GM23248 (cell line): ENCODE results near the gene AP4E1. TPM values are rescaled to one million over a fixed set of nuclear protein-coding genes. Genes with fewer than 3 reads are reported as not detected.
A peak's percentile ranks its signal among the peaks of the same experiment; 100 is the strongest.

Experiments used
- DNase-seq: peaks from one replicate; pipeline ENCODE4 v3.0.0-alpha.2; 2015
- H2AFZ ChIP-seq: fragments of 200-600 bp; sonication (generic); 2 replicates; pipeline ENCODE4 v1.6.1; 2016; ENCODE audit warnings: antibody characterized with exemption
- H3F3A ChIP-seq: fragments of 200-600 bp; sonication (generic); 2 replicates; pipeline ENCODE4 v1.6.1; 2016; ENCODE audit warnings: mild to moderate bottlenecking, antibody characterized with exemption, mixed run types; ENCODE audit not compliant: insufficient read depth
- H3K27ac ChIP-seq: fragments of 200-600 bp; sonication (generic); 2 replicates; pipeline ENCODE4 v1.5.1; 2016; ENCODE audit warnings: mild to moderate bottlenecking
- H3K27me3 ChIP-seq: fragments of 200-600 bp; sonication (generic); replicated peaks from 2 replicates; pipeline ENCODE4 v1.6.1; 2016; ENCODE audit warnings: mild to moderate bottlenecking; ENCODE audit not compliant: insufficient read depth
- H3K36me3 ChIP-seq: fragments of 200-600 bp; sonication (generic); 2 replicates; pipeline ENCODE4 v1.6.1; 2016; ENCODE audit warnings: low read depth, mild to moderate bottlenecking
- H3K4me1 ChIP-seq: fragments of 200-600 bp; sonication (generic); 2 replicates; pipeline ENCODE4 v1.6.1; 2016; ENCODE audit warnings: mild to moderate bottlenecking; ENCODE audit not compliant: insufficient read depth
- H3K4me2 ChIP-seq: fragments of 200-600 bp; sonication (generic); one replicate; pipeline ENCODE4 v1.6.1; 2016; ENCODE audit warnings: mild to moderate bottlenecking; ENCODE audit not compliant: unreplicated experiment
- H3K4me3 ChIP-seq: fragments of 200-600 bp; sonication (generic); 2 replicates; pipeline ENCODE4 v1.5.1; 2016; ENCODE audit warnings: mild to moderate bottlenecking
- H3K79me2 ChIP-seq: fragments of 200-600 bp; sonication (generic); 2 replicates; pipeline ENCODE4 v1.6.1; 2016; ENCODE audit warnings: mild to moderate bottlenecking; ENCODE audit not compliant: insufficient read depth
- H3K9ac ChIP-seq: fragments of 200-600 bp; sonication (generic); 2 replicates; pipeline ENCODE4 v1.6.1; 2016; ENCODE audit warnings: mild to moderate bottlenecking
- H3K9me2 ChIP-seq: fragments of 200-600 bp; sonication (generic); 2 replicates; pipeline ENCODE4 v1.6.1; 2016; ENCODE audit warnings: mixed run types, mild to moderate bottlenecking, moderate library complexity; ENCODE audit not compliant: insufficient read depth
- H3K9me3 ChIP-seq: fragments of 200-600 bp; sonication (generic); one replicate; pipeline ENCODE4 v1.6.1; 2017; ENCODE audit warnings: low read depth
- H4K20me1 ChIP-seq: fragments of 200-600 bp; sonication (generic); 2 replicates; pipeline ENCODE4 v1.6.0; 2016; ENCODE audit not compliant: insufficient read depth
- EZH2 ChIP-seq: fragments of 200-600 bp; sonication (generic); IDR thresholded peaks from 2 replicates; pipeline ENCODE4 v1.6.1; 2018; ENCODE audit warnings: antibody characterized with exemption, mild to moderate bottlenecking; ENCODE audit not compliant: insufficient read depth, poor library complexity, severe bottlenecking
- EZH2phosphoT487 ChIP-seq: fragments of 200-600 bp; sonication (generic); IDR thresholded peaks from 2 replicates; pipeline ENCODE4 v1.6.1; 2018; ENCODE audit warnings: antibody characterized with exemption, moderate library complexity, mild to moderate bottlenecking, low read depth; ENCODE audit not compliant: insufficient read depth
- WGBS, 2 experiments: methylation state at CpG; one replicate each; pipeline ENCODE4 v1.1.6; 2015 to 2017; ENCODE audit warnings: low lambda C conversion rate in 2 of 2, low coverage in 1 of 2; ENCODE audit errors: missing lambda C conversion rate in 2 of 2; 5-methylcytosine and 5-hydroxymethylcytosine counted together
- in situ Hi-C: fragments of 300-500 bp; cut with MboI; formaldehyde crosslinking; loops from 2 replicates; pipeline ENCODE4 v1.15.0; 2020
- polyA plus RNA-seq: library from polyadenylated mRNA; unstranded; fragments of >200 nt; fragmentation: Nextera tagmentation; extraction: Ambion mirVana; gene quantifications from 2 replicates; pipeline ENCODE4 v1.2.1, GENCODE V29; 2016
- total RNA-seq: library from RNA; depleted of rRNA; stranded (reverse); fragments of >200 nt; shearing (Covaris generic); gene quantifications from 2 replicates; pipeline ENCODE4 v1.2.3, GENCODE V29; 2014

The AP4E1 gene
- total and polyA plus RNA-seq, 2 experiments from 2014 or later: 6.2 to 15.0 TPM

GRCh38 chr15:50876260-50876988 is 32.1 kb upstream of the AP4E1 start:
- Histone ChIP-seq H3K36me3 (no peaks in the 10 kb centered on the region), H3K27ac (peak overlapping the region; percentile 33; the same call in 1 of the 2 replicates), H3K9me3 (no peaks in the 10 kb centered on the region), H3K4me1 (peaks cover 31% of the 10 kb centered on the region), H3F3A (peaks cover 22% of the 10 kb centered on the region), H3K9ac (peak overlapping the region; percentile 79), H3K9me2 (no peaks in the 10 kb centered on the region), H3K4me2 (peak overlapping the region; percentile 86), H2AFZ (peak overlapping the region; percentile 96), H3K27me3 (no peaks in the 10 kb centered on the region), H3K4me3 (peak overlapping the region; percentile 65), H4K20me1 (no peaks in the 10 kb centered on the region), H3K79me2 (no peaks in the 10 kb centered on the region)
- 72% methylated on average over 19 of the region's 19 CpGs for WGBS, 2 experiments
- TF ChIP-seq EZH2: no peak
- TF ChIP-seq EZH2phosphoT487: no peak
- in situ Hi-C loops: no loop called here
- DNase-seq: no peak

GRCh38 chr15:50876989-50877360 is 31.5 kb upstream of the AP4E1 start:
- TF ChIP-seq EZH2phosphoT487: no peak
- TF ChIP-seq EZH2: no peak
- Histone ChIP-seq H2AFZ (peak overlapping the region; percentile 96), H3K27ac (peak overlapping the region; percentile 56), H3K9me2 (no peaks in the 10 kb centered on the region), H4K20me1 (no peaks in the 10 kb centered on the region), H3K9me3 (no peaks in the 10 kb centered on the region), H3F3A (peaks cover 27% of the 10 kb centered on the region), H3K9ac (peak overlapping the region; percentile 79), H3K79me2 (no peaks in the 10 kb centered on the region), H3K4me3 (peak overlapping the region; percentile 65), H3K27me3 (no peaks in the 10 kb centered on the region), H3K4me2 (peak overlapping the region; percentile 86), H3K36me3 (no peaks in the 10 kb centered on the region), H3K4me1 (peaks cover 34% of the 10 kb centered on the region)
- in situ Hi-C loops: no loop called here
- WGBS, 2 experiments: 0 to 2% methylated on average over 8 of the region's 8 CpGs
- DNase-seq: peak; percentile 87

DNA sequence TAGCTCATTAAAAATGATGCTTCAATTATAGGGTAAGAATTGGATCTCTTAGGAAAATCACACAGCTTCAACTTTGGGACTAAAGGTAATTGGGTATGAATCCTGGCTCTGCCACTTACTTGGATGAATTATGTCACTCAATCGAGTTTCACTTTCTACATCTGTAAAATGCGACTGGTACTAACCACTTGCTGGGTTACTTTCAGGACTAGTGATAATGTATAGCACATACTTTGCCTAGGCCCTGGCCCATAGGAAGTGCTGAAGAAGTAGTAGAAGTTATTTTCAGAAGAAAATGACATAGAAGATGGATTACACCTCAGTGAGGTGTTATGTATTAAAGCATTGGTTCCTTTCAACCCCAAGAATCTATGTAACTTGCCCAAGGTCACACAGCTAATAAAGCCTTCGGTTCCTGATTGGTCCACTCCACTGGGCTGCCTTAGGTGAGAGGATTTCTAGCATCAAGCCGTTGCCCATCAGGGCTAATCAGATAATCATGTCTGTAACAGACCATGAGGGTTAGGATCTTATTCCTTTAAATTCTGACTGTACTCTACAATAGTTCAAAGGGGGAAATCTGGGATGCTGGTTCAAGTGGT is 29.4 kb upstream of the AP4E1 start:
- Histone ChIP-seq H3K9me3 (no peaks in the 10 kb centered on the region), H3K4me1 (peaks cover 39% of the 10 kb centered on the region), H3K27ac (peak overlapping the region; percentile 96; the same call in 1 of the 2 replicates), H3K9ac (no peak overlapping the region), H3K27me3 (no peaks in the 10 kb centered on the region), H3F3A (peaks cover 32% of the 10 kb centered on the region), H3K9me2 (no peaks in the 10 kb centered on the region), H3K4me3 (no peak overlapping the region), H2AFZ (peak overlapping the region; percentile 25), H3K4me2 (no peak overlapping the region), H3K79me2 (no peaks in the 10 kb centered on the region), H3K36me3 (no peaks in the 10 kb centered on the region), H4K20me1 (no peaks in the 10 kb centered on the region)
- no peak for DNase-seq
- TF ChIP-seq EZH2 (no peak), EZH2phosphoT487 (no peak)
- in situ Hi-C loops: no loop called here
- WGBS, 2 experiments: 66 to 77% methylated on average over 4 of the region's 4 CpGs

- H3K9me3 ChIP-seq: no peaks in the 10 kb centered on the region
- H3K4me1 ChIP-seq: peaks cover 48% of the 10 kb centered on the region
- 82 to 85% methylated on average over 2 of the region's 2 CpGs for WGBS, 2 experiments
- peaks cover 41% of the 10 kb centered on the region for H3F3A ChIP-seq
- H3K79me2 ChIP-seq: no peaks in the 10 kb centered on the region
- DNase-seq: peak; percentile 34
- H3K27me3 ChIP-seq: no peaks in the 10 kb centered on the region
- peak overlapping the region; percentile 96 for H3K27ac ChIP-seq
- TF ChIP-seq EZH2: no peak
- no peak for TF ChIP-seq EZH2phosphoT487
- peak overlapping the region; percentile 78 for H3K9ac ChIP-seq
- H2AFZ ChIP-seq: peak overlapping the region; percentile 81
- H4K20me1 ChIP-seq: no peaks in the 10 kb centered on the region
- H3K4me3 ChIP-seq: no peak overlapping the region
- peak overlapping the region; percentile 59 for H3K4me2 ChIP-seq
- no peaks in the 10 kb centered on the region for H3K36me3 ChIP-seq
- in situ Hi-C loops: loop anchor here (10.0 kb wide), 1 partner anchor 215 kb away; no protein-coding TSS in a partner anchor
- no peaks in the 10 kb centered on the region for H3K9me2 ChIP-seq
Measured at GRCh38 chr15:50880206-50880605, 28.3 kb upstream of the AP4E1 start.
